ENCODE data around the gene BCL2.

BCL2 gene

DNA sequence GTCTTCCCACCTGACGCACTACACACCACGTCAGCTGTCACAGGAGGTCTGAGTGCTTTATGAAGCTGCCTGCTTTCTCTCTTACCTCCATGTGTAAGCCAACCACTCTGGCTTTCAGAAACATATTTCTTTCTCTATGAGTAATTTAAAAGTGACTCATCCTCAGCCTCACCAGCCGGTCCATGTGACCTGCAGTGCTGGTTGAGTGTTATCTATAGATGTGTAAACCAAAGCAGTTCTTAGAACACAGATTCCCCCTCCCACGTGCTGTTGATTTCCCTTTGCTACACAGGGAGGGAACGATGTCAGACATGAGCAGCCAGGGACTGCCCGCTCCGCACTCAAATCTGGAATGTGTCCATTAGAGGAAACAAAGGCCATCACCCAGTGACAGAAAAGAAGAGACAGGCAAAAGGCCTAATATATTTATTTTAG lies 157.8 kb downstream of the BCL2 start:
- in situ Hi-C loops (cut with MboI; ENCODE audit: low sequenced_read_pairs): no loop called here

DNA sequence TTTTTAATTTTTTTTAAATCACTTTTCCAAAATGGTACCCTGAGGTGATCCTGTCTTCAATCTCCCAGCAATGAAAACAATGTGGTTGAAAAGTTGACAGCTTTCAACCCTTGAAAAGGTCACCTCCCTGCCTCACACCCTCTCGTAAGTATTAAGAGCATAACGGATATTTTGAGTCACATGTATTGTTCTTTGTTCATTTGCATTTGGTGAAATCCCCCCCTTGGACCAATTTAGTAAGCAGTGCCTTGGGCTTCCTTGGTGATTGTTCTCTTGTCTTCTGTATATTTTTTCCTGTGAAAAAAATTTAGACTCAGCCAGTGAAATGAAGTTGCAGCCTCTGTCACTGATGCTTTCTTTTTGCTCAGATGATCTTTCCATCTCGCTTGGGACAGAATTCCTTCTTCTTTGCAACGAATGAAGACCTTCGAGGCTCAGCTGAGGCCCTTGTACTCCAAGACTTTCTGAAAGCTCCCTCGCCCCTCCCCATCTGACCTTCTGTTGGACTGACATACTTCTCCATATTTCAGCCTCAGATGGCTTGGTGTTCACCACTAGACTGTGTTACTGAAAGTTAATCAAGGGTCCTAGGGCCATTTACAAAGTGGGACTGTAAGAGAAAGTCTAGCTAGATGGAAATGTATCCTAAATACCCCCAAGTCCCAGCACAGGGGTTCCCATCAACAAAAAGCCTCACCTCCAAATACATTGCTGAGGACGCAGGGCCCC lies 158.4 kb downstream of the BCL2 start:
- in situ Hi-C loops (cut with MboI; ENCODE audit: low sequenced_read_pairs): no loop called here

- in situ Hi-C loops (cut with MboI; ENCODE audit: low sequenced_read_pairs): no loop called here
Measured at GRCh38 chr18:63160172-63160995, 159.2 kb downstream of the BCL2 start.

- in situ Hi-C loops (cut with MboI; ENCODE audit: low sequenced_read_pairs): no loop called here
Measured at GRCh38 chr18:63159590-63159989, 160.0 kb downstream of the BCL2 start.

DNA sequence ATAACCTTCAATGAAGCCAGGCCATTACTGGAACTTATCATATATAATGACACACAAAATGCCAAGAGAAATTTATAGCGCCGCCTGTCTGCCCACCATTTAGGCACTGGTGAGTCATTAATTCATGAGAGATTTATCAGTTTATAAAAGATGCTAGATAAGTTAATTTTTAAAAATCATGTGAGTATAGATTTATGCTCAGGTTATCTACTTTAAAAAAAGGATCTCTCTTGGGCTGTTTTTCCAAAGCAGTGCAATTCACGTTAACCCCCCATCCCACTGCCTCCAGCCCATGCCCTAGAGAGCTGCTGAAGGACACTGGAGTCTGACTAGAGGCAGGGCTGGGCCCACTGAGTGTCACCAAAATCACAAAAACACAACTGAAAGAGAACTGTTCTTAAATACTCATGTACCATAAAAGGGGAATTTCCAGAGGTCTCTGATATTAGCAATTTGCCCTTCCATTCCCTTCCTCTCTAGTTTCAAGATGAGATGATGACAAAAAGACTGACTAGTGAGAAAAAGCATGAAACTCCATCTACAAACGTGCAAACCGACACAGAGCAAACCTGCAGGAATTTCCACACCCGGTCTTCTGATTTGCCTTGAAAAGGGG lies 160.8 kb downstream of the BCL2 start:
- in situ Hi-C loops (cut with MboI; ENCODE audit: low sequenced_read_pairs): no loop called here

DNA sequence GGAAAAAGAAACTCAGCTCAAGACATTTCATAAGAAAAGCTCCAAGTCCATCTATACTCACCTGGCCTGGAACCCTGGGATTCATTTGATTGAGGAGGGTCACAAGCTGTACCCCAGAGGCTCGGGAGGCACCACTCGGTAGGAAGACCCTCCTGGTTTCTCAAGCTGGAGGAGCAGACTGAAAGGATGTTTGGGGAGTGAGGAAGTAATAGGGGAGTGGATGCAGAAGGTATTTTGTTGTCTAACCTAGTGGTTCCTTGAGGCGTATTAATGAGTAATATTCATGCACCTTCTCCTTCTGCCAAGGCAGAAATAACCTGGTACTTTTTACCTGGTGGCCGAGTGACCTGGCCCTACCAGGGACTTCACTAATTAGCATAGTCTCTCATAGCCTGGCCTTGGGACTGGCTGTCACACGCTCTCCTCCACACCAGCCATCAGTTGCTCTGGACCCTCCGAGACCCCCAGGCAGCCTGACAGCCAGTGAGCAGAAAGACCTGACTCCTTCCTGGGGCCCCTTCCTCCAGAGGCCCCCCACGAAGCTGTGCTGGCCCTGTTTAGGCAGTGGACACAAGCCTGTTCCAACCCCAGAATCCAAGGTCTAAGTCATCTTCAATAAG lies 161.4 kb downstream of the BCL2 start:
- in situ Hi-C loops (cut with MboI; ENCODE audit: low sequenced_read_pairs): no loop called here

- in situ Hi-C loops (cut with MboI; ENCODE audit: low sequenced_read_pairs): no loop called here
Measured at GRCh38 chr18:63157293-63158011, 162.1 kb downstream of the BCL2 start.

- in situ Hi-C loops (cut with MboI; ENCODE audit: low sequenced_read_pairs): no loop called here
Measured at GRCh38 chr18:63155910-63156773, 163.4 kb downstream of the BCL2 start.

DNA sequence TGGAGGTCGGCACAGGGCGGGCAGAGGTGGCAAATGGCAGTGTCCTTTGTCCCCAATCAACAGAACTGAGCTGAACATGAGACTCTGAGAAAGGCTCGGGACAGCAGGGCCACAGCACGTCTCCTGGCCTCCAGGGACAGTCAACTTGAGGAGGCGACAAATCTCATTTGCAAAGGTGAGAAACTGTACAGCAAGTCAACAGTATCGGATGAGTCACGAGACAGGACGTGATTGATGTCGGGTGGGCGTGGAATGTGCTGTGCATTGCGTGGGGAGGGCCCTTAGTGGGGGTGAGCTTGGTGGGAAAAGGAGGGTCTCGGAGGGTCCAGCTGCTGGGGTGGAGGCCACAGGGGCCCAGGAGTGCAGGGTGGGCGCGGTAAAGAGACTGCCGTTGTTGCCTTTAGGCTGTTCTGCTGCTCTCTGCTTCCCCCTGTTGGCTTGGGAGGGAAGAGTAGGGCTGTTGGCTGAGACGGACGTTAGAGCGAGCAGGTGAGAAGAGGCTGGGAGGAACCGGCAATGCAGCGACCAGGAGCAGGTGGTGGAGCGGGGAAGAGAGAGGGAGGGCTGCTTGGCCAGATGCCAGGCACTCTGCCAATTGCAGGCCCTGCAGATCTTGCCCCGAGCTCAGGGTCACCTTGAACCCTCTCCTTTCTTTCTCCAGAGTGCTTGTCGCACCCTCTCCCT lies 164.3 kb downstream of the BCL2 start:
- in situ Hi-C loops (cut with MboI; ENCODE audit: low sequenced_read_pairs): no loop called here

GRCh38 chr18:63154350-63155152 lies 165.0 kb downstream of the BCL2 start:
- in situ Hi-C loops (cut with MboI; ENCODE audit: low sequenced_read_pairs): no loop called here

DNA sequence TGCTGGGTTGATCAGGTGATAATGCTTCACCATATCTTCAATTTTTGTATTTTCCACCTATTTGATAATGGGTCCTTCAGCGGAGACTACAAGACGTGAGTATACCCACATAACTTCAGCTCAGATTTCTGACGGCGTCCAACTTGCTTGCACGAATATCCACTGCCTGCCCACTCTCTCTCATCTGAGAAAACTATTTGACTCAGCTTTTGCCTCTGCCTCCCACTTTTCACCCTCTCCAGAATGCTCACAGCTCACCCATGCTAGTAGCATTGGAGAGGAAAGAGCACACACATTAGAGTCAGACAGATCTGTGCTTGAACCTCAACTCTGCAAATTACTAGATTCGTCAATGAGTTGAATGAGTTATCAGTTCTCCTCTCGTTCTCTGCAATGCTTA lies 166.8 kb downstream of the BCL2 start:
- in situ Hi-C loops (cut with MboI; ENCODE audit: low sequenced_read_pairs): no loop called here

DNA sequence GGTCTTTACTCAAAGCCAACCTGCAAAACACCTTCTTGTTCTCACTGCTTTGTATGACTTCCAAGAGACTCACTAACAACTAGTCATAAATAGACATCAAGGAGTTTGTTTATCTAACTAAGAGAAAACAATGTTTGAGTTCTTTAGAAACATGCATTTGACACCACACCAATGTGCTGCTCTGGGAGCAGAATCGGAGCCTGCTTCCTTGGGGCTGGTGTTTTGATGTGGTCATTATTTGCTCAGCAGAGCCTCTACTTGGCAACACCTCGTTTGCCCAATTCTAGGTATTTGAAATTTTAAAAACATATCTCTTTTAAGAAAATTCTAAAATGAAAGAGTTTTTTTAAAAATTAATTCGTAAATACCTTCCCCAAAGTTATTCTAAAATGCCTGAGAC lies 167.5 kb downstream of the BCL2 start:
- in situ Hi-C loops (cut with MboI; ENCODE audit: low sequenced_read_pairs): no loop called here

- in situ Hi-C loops (cut with MboI; ENCODE audit: low sequenced_read_pairs): no loop called here
Measured at GRCh38 chr18:63151539-63151938, 168.0 kb downstream of the BCL2 start.

DNA sequence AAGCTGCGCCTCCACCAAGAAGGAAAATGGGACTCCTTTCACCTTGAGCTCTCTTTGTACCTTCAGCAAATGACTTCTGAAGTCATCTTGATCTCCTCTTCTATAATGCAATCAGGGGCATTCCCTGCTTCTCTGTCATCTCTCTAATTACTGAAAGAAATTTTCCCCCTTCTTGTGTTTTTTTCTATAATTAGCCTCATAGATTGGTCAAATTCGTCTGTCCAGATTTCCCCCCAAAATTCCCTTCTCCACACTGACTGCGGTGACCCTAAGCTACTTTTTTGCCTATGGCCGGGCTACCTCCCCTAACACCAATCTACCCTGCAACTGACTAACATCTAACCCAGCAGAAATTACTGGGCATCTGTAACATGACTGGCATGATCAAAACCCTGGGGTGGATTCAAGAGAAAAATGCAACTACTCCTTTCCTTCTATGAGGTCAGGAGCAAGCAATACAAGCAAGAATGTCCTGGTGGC lies 168.6 kb downstream of the BCL2 start:
- in situ Hi-C loops (cut with MboI; ENCODE audit: low sequenced_read_pairs): no loop called here

GRCh38 chr18:63150326-63150725 lies 169.2 kb downstream of the BCL2 start:
- in situ Hi-C loops (cut with MboI; ENCODE audit: low sequenced_read_pairs): no loop called here

DNA sequence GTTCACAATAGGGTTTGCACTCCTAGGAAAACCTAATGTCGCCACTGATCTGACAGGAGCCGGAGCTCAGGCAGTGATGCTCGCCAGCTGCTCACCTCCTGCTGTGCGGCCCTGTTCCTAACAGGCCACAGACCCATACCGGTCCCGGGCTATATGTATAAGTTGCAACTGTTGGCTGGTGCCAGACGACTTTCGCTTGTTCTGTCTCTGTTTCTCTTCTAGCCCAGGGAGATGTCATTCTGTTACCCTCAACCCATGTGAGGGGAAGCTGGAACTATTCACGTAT lies 170.3 kb downstream of the BCL2 start:
- in situ Hi-C loops (cut with MboI; ENCODE audit: low sequenced_read_pairs): no loop called here

- in situ Hi-C loops (cut with MboI; ENCODE audit: low sequenced_read_pairs): no loop called here
Measured at GRCh38 chr18:63148449-63149301, 170.9 kb downstream of the BCL2 start.

DNA sequence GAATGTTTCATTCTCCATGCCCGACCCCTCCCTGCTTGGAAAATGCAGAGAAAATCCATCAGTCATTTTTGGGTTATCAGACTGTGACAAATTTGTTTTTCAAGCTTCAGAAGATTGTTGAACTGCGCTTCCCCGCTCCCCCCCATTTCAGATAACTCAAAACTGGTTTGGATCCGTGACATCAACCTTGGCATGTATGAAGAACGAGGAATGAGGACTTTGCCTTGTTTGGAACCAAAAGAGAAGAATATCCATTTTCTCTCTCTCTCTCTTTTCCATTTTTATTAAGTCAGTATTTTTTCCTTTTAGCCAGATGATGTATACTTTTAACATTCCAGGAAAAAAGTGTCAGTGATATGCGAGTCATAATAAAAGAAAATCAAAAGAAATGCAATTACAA lies 171.6 kb downstream of the BCL2 start:
- in situ Hi-C loops (cut with MboI; ENCODE audit: low sequenced_read_pairs): no loop called here
